ENCODE data around the gene ZNF438. TPM values are rescaled to one million over a fixed set of nuclear protein-coding genes. Genes with fewer than 3 reads are reported as not detected.

ZNF438 gene
- total RNA-seq, 1 donor from 2014 or later = 1.3 TPM

GRCh38 chr10:30897048-30897447 lies 134.6 kb downstream of the ZNF438 start:
- H3K79me2 ChIP-seq (ENCODE audit: low read depth) = no peaks in the 10 kb centered on the region
- no peaks in the 10 kb centered on the region for H3K36me3 ChIP-seq
- no peaks in the 10 kb centered on the region for H3K9me3 ChIP-seq (ENCODE audit: low read depth)
- no peak for DNase-seq (ENCODE audit: low spot score)
- TF ChIP-seq CTCF (IDR thresholded peaks at IDR 0.05) = no peak
- no peak for TF ChIP-seq EZH2phosphoT487 (IDR thresholded peaks at IDR 0.05)
- TF ChIP-seq EZH2 (IDR thresholded peaks at IDR 0.05) = no peak
- H4K20me1 ChIP-seq (ENCODE audit: low read depth) = no peaks in the 10 kb centered on the region
- H3F3A ChIP-seq (ENCODE audit: low read depth) = no peaks in the 10 kb centered on the region
- Mint-ChIP-seq H3K36me3 (no peaks in the 10 kb centered on the region), H3K27me3 (ENCODE audit: insufficient read depth, low read depth) (no peaks in the 10 kb centered on the region), H3K4me3 (no peak overlapping the region), H3K4me1 (no peaks in the 10 kb centered on the region), H3K27ac (no peak overlapping the region), H3K9me3 (no peaks in the 10 kb centered on the region)
- no peak overlapping the region for H3K4me2 ChIP-seq
- H3K27me3 ChIP-seq = no peaks in the 10 kb centered on the region
- no peak overlapping the region for H3K9ac ChIP-seq
- H2AFZ ChIP-seq (replicated peaks) = no peak overlapping the region
- no peak overlapping the region for H3K4me3 ChIP-seq
- peaks cover 3% of the 10 kb centered on the region for H3K4me1 ChIP-seq
- H3K27ac ChIP-seq = no peak overlapping the region

- Histone ChIP-seq H4K20me1 (ENCODE audit: low read depth) (no peaks in the 10 kb centered on the region), H3K27ac (no peak overlapping the region), H3K4me3 (no peak overlapping the region), H3K9me3 (ENCODE audit: low read depth) (no peaks in the 10 kb centered on the region), H2AFZ (replicated peaks) (no peak overlapping the region), H3F3A (ENCODE audit: low read depth) (no peaks in the 10 kb centered on the region), H3K36me3 (no peaks in the 10 kb centered on the region), H3K4me1 (peaks cover 8% of the 10 kb centered on the region), H3K4me2 (no peak overlapping the region), H3K9ac (no peak overlapping the region), H3K27me3 (no peaks in the 10 kb centered on the region), H3K79me2 (ENCODE audit: low read depth) (no peaks in the 10 kb centered on the region)
- H3K36me3 Mint-ChIP-seq = no peaks in the 10 kb centered on the region
- no peak overlapping the region for H3K4me3 Mint-ChIP-seq
- no peaks in the 10 kb centered on the region for H3K9me3 Mint-ChIP-seq
- no peak for DNase-seq (ENCODE audit: low spot score)
- TF ChIP-seq EZH2phosphoT487 (IDR thresholded peaks at IDR 0.05) (no peak), CTCF (IDR thresholded peaks at IDR 0.05) (no peak)
- H3K27ac Mint-ChIP-seq = no peak overlapping the region
- no peaks in the 10 kb centered on the region for H3K4me1 Mint-ChIP-seq
- peaks cover 2% of the 10 kb centered on the region for H3K27me3 Mint-ChIP-seq (ENCODE audit: insufficient read depth, low read depth)
Measured at GRCh38 chr10:30894221-30894620, 137.4 kb downstream of the ZNF438 start.

DNA sequence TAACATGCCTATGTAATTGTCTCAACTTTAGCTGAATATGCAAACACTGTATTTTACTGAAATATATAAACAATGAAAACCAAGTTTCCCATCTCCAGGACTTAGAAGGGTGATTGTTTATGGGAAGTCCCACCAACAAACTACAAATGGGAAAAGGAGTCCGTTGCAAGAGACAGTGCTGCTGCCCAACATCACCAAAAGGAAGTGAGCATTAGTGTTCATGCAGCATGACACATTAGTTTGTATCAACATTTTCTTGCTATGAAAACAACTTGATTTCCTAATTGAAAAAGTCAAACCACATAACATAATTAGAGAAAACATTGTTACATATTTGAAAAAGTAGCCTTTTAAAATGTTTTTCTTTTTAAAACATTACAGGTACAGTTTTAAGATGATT lies 138.5 kb downstream of the ZNF438 start:
- Histone ChIP-seq H3K4me1 (peaks cover 8% of the 10 kb centered on the region), H4K20me1 (ENCODE audit: low read depth) (no peaks in the 10 kb centered on the region), H3K27ac (no peak overlapping the region), H3K36me3 (no peaks in the 10 kb centered on the region), H3K27me3 (no peaks in the 10 kb centered on the region), H2AFZ (replicated peaks) (no peak overlapping the region), H3K4me3 (no peak overlapping the region), H3K79me2 (ENCODE audit: low read depth) (no peaks in the 10 kb centered on the region), H3K9me3 (ENCODE audit: low read depth) (no peaks in the 10 kb centered on the region), H3F3A (ENCODE audit: low read depth) (no peaks in the 10 kb centered on the region), H3K4me2 (no peak overlapping the region), H3K9ac (no peak overlapping the region)
- Mint-ChIP-seq H3K4me3 (no peak overlapping the region), H3K27me3 (ENCODE audit: insufficient read depth, low read depth) (peaks cover 2% of the 10 kb centered on the region), H3K9me3 (no peaks in the 10 kb centered on the region), H3K27ac (no peak overlapping the region), H3K4me1 (no peaks in the 10 kb centered on the region), H3K36me3 (no peaks in the 10 kb centered on the region)
- DNase-seq (ENCODE audit: low spot score) = no peak
- TF ChIP-seq EZH2 (IDR thresholded peaks at IDR 0.05) = no peak
- no peak for TF ChIP-seq EZH2phosphoT487 (IDR thresholded peaks at IDR 0.05)
- TF ChIP-seq CTCF (IDR thresholded peaks at IDR 0.05) = no peak

DNA sequence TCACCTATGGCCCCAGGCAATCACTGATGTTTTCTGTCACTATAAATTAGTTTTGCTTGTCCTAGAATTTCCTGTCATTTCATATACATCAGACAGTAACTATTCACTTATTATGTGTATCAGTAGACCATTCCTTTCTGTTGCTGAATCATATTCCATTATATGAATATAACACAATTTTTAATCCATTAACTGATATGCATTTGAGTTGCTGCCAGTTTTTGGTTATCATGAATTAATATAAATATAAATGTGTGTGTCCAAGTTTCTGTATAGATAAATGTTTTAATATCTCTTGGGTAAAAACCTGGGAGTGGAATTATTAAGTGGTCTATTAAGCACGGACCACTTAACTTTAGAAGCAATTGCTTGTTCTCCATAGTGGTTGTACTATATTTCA lies 143.8 kb downstream of the ZNF438 start:
- no peaks in the 10 kb centered on the region for H4K20me1 ChIP-seq (ENCODE audit: low read depth)
- no peak overlapping the region for H3K4me2 ChIP-seq
- DNase-seq (ENCODE audit: low spot score) = no peak
- H3K4me1 ChIP-seq = peaks cover 5% of the 10 kb centered on the region
- no peaks in the 10 kb centered on the region for H3K4me1 Mint-ChIP-seq
- no peak for TF ChIP-seq EZH2 (IDR thresholded peaks at IDR 0.05)
- no peak for TF ChIP-seq EZH2phosphoT487 (IDR thresholded peaks at IDR 0.05)
- TF ChIP-seq CTCF (IDR thresholded peaks at IDR 0.05) = no peak
- no peak overlapping the region for H3K27ac Mint-ChIP-seq
- peaks cover 2% of the 10 kb centered on the region for H3K27me3 Mint-ChIP-seq (ENCODE audit: insufficient read depth, low read depth)
- no peaks in the 10 kb centered on the region for H3K9me3 Mint-ChIP-seq
- no peaks in the 10 kb centered on the region for H3K79me2 ChIP-seq (ENCODE audit: low read depth)
- no peak overlapping the region for H3K9ac ChIP-seq
- H3K36me3 ChIP-seq = no peaks in the 10 kb centered on the region
- no peaks in the 10 kb centered on the region for H3K27me3 ChIP-seq
- H3K36me3 Mint-ChIP-seq = no peaks in the 10 kb centered on the region
- H3K4me3 ChIP-seq = no peak overlapping the region
- no peak overlapping the region for H2AFZ ChIP-seq (replicated peaks)
- H3K27ac ChIP-seq = no peak overlapping the region
- H3F3A ChIP-seq (ENCODE audit: low read depth) = no peaks in the 10 kb centered on the region
- no peaks in the 10 kb centered on the region for H3K9me3 ChIP-seq (ENCODE audit: low read depth)
- H3K4me3 Mint-ChIP-seq = no peak overlapping the region

Data from neural progenitor cell (in vitro differentiated cells).